HepG2 (cell line): ENCODE data around the gene CCL17. TPM values are rescaled to one million over a fixed set of nuclear protein-coding genes. Genes with fewer than 3 reads are reported as not detected.

Experiments used
- ERF ChIP-seq: IDR thresholded peaks from 2 replicates; pipeline ENCODE4 v1.6.1; 2018; ENCODE audit warnings: missing biosample characterization, missing genetic modification reagents
- GFI1 ChIP-seq: sonication (generic); formaldehyde crosslinking; IDR thresholded peaks from 2 replicates; pipeline ENCODE4 v1.5.0; 2020; ENCODE audit warnings: missing genetic modification reagents, mild to moderate bottlenecking, borderline replicate concordance
- GTF3A ChIP-seq: sonication (generic); formaldehyde crosslinking; conservative IDR thresholded peaks from 2 replicates; pipeline ENCODE4 v1.4.0; 2020; ENCODE audit warnings: mild to moderate bottlenecking, missing genetic modification reagents
- NFE2L2 ChIP-seq: fragments of 150-350 bp; IDR thresholded peaks from 2 replicates; pipeline ENCODE4 v1.6.1; 2014; ENCODE audit warnings: low read length
- ZNF589 ChIP-seq: sonication (generic); formaldehyde crosslinking; conservative IDR thresholded peaks from 2 replicates; pipeline ENCODE4 v1.8.0; 2022; ENCODE audit warnings: mild to moderate bottlenecking, moderate library complexity, missing genetic modification reagents
- ZNF772 ChIP-seq: sonication (generic); formaldehyde crosslinking; IDR thresholded peaks from 2 replicates; pipeline ENCODE4 v1.5.0; 2020; ENCODE audit warnings: mild to moderate bottlenecking, missing genetic modification reagents
- ZNF83 ChIP-seq: sonication (generic); formaldehyde crosslinking; IDR thresholded peaks from 2 replicates; pipeline ENCODE4 v1.4.0; 2020; ENCODE audit warnings: missing genetic modification reagents, mild to moderate bottlenecking, borderline replicate concordance
- polyA plus RNA-seq, 8 experiments: library from polyadenylated mRNA; depleted of rRNA in 3 of 8; stranded (reverse) in 7 of 8; unstranded in 1 of 8; fragments of >200 nt; fragmentation: Illumina TruSeq in 4 of 8; extraction: Trizol in 4 of 8; gene quantifications; 2 replicates each; pipeline versions ENCODE4 v1.2.1 to v1.2.3, GENCODE V29; 2011 to 2016; ENCODE audit warnings: low read depth in 4 of 8, missing spikeins in 1 of 8, mixed read lengths in 1 of 8; ENCODE audit not compliant: insufficient read depth in 1 of 8
- total RNA-seq, 5 experiments: library from RNA; depleted of rRNA; stranded (reverse); fragments of >200 nt; fragmentation: Illumina TruSeq; extraction: Trizol; gene quantifications; 2 replicates each; pipeline ENCODE4 v1.2.3, GENCODE V29; 2016; ENCODE audit warnings: low read depth in 1 of 5
- TF ChIP-seq, protein P1 (sequence below): sonication (generic); formaldehyde crosslinking; IDR thresholded peaks from 2 replicates; pipeline ENCODE4 v1.5.0; 2020; ENCODE audit warnings: mild to moderate bottlenecking, missing genetic modification reagents, borderline replicate concordance
- TF ChIP-seq, protein P2 (sequence below): sonication (generic); formaldehyde crosslinking; IDR thresholded peaks from 2 replicates; pipeline ENCODE4 v1.5.0; 2020; ENCODE audit warnings: mild to moderate bottlenecking, missing genetic modification reagents
- TF ChIP-seq, protein P3 (sequence below): sonication (generic); formaldehyde crosslinking; IDR thresholded peaks from 2 replicates; pipeline ENCODE4 v1.5.0; 2020; ENCODE audit warnings: mild to moderate bottlenecking, missing genetic modification reagents
- TF ChIP-seq, protein P4 (sequence below): sonication (generic); formaldehyde crosslinking; IDR thresholded peaks from 2 replicates; pipeline ENCODE4 v1.4.0; 2020; ENCODE audit warnings: missing genetic modification reagents

CCL17 gene
- total and polyA plus RNA-seq, 2 of the 13 experiments (the other 11 are each of a cell fraction or from before 2014, with no cell fraction given), result not detected

DNA sequence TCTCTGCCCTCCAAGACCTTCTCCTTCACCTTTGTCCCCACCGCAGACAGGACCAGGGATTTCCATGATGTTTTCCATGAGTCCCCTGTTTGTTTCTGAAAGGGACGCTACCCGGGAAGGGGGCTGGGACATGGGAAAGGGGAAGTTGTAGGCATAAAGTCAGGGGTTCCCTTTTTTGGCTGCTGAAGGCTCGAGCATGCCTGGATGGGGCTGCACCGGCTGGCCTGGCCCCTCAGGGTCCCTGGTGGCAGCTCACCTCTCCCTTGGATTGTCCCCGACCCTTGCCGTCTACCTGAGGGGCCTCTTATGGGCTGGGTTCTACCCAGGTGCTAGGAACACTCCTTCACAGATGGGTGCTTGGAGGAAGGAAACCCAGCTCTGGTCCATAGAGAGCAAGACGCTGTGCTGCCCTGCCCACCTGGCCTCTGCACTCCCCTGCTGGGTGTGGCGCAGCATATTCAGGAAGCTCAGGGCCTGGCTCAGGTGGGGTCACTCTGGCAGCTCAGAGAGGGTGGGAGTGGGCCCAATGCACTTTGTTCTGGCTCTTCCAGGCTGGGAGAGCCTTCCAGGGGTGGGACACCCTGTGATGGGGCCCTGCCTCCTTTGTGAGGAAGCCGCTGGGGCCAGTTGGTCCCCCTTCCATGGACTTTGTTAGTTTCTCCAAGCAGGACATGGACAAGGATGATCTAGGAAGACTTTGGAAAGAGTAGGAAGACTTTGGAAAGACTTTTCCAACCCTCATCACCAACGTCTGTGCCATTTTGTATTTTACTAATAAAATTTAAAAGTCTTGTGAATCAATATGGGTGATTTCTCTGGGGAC is 20.1 kb upstream of the CCL17 start (continued):
- TF ChIP-seq, protein P1, sequence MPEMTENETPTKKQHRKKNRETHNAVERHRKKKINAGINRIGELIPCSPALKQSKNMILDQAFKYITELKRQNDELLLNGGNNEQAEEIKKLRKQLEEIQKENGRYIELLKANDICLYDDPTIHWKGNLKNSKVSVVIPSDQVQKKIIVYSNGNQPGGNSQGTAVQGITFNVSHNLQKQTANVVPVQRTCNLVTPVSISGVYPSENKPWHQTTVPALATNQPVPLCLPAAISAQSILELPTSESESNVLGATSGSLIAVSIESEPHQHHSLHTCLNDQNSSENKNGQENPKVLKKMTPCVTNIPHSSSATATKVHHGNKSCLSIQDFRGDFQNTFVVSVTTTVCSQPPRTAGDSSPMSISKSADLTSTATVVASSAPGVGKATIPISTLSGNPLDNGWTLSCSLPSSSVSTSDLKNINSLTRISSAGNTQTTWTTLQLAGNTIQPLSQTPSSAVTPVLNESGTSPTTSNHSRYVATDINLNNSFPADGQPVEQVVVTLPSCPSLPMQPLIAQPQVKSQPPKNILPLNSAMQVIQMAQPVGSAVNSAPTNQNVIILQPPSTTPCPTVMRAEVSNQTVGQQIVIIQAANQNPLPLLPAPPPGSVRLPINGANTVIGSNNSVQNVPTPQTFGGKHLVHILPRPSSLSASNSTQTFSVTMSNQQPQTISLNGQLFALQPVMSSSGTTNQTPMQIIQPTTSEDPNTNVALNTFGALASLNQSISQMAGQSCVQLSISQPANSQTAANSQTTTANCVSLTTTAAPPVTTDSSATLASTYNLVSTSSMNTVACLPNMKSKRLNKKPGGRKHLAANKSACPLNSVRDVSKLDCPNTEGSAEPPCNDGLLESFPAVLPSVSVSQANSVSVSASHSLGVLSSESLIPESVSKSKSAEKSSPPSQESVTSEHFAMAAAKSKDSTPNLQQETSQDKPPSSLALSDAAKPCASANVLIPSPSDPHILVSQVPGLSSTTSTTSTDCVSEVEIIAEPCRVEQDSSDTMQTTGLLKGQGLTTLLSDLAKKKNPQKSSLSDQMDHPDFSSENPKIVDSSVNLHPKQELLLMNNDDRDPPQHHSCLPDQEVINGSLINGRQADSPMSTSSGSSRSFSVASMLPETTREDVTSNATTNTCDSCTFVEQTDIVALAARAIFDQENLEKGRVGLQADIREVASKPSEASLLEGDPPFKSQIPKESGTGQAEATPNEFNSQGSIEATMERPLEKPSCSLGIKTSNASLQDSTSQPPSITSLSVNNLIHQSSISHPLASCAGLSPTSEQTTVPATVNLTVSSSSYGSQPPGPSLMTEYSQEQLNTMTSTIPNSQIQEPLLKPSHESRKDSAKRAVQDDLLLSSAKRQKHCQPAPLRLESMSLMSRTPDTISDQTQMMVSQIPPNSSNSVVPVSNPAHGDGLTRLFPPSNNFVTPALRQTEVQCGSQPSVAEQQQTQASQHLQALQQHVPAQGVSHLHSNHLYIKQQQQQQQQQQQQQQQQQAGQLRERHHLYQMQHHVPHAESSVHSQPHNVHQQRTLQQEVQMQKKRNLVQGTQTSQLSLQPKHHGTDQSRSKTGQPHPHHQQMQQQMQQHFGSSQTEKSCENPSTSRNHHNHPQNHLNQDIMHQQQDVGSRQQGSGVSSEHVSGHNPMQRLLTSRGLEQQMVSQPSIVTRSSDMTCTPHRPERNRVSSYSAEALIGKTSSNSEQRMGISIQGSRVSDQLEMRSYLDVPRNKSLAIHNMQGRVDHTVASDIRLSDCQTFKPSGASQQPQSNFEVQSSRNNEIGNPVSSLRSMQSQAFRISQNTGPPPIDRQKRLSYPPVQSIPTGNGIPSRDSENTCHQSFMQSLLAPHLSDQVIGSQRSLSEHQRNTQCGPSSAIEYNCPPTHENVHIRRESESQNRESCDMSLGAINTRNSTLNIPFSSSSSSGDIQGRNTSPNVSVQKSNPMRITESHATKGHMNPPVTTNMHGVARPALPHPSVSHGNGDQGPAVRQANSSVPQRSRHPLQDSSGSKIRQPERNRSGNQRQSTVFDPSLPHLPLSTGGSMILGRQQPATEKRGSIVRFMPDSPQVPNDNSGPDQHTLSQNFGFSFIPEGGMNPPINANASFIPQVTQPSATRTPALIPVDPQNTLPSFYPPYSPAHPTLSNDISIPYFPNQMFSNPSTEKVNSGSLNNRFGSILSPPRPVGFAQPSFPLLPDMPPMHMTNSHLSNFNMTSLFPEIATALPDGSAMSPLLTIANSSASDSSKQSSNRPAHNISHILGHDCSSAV (CRISPR knock-in tag), result 0 out of 2 replicates have a peak, but pooled peaks have one; percentile 21
- peak; percentile 43; the same call in 1 of the 2 replicates for TF ChIP-seq GTF3A
- no peak for TF ChIP-seq NFE2L2
- no peak for TF ChIP-seq ZNF83 (CRISPR knock-in tag)
- TF ChIP-seq, protein P2, sequence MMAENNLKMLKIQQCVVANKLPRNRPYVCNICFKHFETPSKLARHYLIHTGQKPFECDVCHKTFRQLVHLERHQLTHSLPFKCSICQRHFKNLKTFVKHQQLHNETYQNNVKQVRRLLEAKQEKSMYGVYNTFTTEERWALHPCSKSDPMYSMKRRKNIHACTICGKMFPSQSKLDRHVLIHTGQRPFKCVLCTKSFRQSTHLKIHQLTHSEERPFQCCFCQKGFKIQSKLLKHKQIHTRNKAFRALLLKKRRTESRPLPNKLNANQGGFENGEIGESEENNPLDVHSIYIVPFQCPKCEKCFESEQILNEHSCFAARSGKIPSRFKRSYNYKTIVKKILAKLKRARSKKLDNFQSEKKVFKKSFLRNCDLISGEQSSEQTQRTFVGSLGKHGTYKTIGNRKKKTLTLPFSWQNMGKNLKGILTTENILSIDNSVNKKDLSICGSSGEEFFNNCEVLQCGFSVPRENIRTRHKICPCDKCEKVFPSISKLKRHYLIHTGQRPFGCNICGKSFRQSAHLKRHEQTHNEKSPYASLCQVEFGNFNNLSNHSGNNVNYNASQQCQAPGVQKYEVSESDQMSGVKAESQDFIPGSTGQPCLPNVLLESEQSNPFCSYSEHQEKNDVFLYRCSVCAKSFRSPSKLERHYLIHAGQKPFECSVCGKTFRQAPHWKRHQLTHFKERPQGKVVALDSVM, result 0 out of 2 replicates have a peak, but pooled peaks have one; percentile 12
- TF ChIP-seq, protein P3, sequence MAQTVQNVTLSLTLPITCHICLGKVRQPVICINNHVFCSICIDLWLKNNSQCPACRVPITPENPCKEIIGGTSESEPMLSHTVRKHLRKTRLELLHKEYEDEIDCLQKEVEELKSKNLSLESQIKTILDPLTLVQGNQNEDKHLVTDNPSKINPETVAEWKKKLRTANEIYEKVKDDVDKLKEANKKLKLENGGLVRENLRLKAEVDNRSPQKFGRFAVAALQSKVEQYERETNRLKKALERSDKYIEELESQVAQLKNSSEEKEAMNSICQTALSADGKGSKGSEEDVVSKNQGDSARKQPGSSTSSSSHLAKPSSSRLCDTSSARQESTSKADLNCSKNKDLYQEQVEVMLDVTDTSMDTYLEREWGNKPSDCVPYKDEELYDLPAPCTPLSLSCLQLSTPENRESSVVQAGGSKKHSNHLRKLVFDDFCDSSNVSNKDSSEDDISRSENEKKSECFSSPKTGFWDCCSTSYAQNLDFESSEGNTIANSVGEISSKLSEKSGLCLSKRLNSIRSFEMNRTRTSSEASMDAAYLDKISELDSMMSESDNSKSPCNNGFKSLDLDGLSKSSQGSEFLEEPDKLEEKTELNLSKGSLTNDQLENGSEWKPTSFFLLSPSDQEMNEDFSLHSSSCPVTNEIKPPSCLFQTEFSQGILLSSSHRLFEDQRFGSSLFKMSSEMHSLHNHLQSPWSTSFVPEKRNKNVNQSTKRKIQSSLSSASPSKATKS (CRISPR knock-in tag), result no peak
- peak; percentile 20; the same call in 1 of the 2 replicates for TF ChIP-seq ERF (CRISPR knock-in tag)
- 0 out of 2 replicates have a peak, but pooled peaks have one; percentile 30 for TF ChIP-seq GFI1 (CRISPR knock-in tag)
- no peak for TF ChIP-seq ZNF772 (CRISPR knock-in tag)
- no peak for TF ChIP-seq ZNF589 (CRISPR knock-in tag)
- TF ChIP-seq, protein P4, sequence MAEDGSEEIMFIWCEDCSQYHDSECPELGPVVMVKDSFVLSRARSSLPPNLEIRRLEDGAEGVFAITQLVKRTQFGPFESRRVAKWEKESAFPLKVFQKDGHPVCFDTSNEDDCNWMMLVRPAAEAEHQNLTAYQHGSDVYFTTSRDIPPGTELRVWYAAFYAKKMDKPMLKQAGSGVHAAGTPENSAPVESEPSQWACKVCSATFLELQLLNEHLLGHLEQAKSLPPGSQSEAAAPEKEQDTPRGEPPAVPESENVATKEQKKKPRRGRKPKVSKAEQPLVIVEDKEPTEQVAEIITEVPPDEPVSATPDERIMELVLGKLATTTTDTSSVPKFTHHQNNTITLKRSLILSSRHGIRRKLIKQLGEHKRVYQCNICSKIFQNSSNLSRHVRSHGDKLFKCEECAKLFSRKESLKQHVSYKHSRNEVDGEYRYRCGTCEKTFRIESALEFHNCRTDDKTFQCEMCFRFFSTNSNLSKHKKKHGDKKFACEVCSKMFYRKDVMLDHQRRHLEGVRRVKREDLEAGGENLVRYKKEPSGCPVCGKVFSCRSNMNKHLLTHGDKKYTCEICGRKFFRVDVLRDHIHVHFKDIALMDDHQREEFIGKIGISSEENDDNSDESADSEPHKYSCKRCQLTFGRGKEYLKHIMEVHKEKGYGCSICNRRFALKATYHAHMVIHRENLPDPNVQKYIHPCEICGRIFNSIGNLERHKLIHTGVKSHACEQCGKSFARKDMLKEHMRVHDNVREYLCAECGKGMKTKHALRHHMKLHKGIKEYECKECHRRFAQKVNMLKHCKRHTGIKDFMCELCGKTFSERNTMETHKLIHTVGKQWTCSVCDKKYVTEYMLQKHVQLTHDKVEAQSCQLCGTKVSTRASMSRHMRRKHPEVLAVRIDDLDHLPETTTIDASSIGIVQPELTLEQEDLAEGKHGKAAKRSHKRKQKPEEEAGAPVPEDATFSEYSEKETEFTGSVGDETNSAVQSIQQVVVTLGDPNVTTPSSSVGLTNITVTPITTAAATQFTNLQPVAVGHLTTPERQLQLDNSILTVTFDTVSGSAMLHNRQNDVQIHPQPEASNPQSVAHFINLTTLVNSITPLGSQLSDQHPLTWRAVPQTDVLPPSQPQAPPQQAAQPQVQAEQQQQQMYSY (CRISPR knock-in tag), result 0 out of 2 replicates have a peak, but pooled peaks have one; percentile 7
